ENCODE data around the gene AFF4.
"Not testable (repeated sequence)": the region's sequence is repeated elsewhere in the genome, so short reads cannot be mapped to it uniquely, and the experiment has no call there.

The AFF4 gene

DNA sequence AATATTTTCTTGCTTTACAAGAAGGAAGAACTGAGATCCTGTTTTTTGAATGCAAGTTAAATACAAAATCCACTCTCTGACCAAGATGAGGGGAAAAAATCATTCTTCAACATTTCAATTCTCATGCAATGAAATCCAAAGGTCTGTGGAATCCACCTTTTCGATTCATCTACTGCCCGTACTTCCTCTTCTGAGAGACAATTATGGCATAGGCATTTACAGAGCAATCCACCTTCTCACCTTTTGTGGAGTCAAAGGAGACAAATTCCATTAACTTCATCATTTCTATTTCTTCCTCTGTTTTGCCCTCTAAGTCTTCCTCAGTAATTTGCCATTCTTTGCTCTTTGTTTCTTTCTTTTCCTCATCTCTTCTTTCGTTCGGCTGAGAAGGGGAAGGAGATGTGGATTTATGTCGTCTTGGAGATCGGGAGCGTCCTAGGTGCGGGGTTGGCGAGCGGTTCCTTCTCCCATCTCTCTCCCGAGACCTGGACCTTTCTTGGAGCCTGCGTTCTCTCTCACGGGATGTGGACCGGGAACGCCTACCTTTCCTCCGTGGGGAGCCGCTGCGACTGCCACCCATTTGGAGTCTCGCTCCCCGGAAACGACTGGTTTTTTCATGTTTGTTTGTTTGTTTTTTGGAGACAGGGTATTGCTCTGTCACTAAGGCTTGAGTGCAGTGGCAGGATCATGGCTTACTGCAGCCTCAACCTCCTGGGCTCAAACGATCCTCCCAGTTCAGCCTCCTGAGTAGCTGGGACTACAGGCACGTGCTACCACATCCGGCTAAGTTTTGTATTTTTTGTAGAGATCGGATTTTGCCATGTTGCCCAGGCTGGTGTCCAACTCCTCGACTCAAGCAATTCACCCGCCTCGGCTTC lies 24.3 kb upstream of the AFF4 start:
- TF ChIP-seq, protein P1, sequence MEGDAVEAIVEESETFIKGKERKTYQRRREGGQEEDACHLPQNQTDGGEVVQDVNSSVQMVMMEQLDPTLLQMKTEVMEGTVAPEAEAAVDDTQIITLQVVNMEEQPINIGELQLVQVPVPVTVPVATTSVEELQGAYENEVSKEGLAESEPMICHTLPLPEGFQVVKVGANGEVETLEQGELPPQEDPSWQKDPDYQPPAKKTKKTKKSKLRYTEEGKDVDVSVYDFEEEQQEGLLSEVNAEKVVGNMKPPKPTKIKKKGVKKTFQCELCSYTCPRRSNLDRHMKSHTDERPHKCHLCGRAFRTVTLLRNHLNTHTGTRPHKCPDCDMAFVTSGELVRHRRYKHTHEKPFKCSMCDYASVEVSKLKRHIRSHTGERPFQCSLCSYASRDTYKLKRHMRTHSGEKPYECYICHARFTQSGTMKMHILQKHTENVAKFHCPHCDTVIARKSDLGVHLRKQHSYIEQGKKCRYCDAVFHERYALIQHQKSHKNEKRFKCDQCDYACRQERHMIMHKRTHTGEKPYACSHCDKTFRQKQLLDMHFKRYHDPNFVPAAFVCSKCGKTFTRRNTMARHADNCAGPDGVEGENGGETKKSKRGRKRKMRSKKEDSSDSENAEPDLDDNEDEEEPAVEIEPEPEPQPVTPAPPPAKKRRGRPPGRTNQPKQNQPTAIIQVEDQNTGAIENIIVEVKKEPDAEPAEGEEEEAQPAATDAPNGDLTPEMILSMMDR (IDR thresholded peaks at IDR 0.05; ENCODE audit: control insufficient read depth, insufficient read depth, low read depth, low read length, missing control alignments), result no peak
- DNase-seq (ENCODE audit: low read depth), result no peak
- no peak overlapping the region for H3K4me3 ChIP-seq (ENCODE audit: control insufficient read depth, low read depth, low read length)

DNA sequence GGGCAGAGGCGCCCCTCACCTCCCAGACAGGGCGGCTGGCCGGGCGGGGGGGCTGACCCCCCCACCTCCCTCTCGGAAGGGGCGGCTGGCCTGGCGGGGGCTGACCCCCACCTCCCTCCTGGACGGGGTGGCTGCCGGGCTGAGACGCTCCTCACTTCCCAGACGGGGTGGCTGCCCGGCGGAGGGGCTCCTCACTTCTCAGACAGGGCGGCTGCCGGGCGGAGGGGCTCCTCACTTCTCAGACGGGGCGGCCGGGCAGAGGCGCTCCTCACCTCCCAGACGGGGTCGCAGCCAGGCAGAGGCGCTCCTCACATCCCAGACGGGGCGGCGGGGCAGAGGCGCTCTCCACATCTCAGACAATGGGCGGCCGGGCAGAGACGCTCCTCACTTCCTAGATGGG lies 19.5 kb upstream of the AFF4 start:
- H3K4me3 ChIP-seq (ENCODE audit: control insufficient read depth, low read depth, low read length); DNase-seq (ENCODE audit: low read depth): not testable (repeated sequence)

DNA sequence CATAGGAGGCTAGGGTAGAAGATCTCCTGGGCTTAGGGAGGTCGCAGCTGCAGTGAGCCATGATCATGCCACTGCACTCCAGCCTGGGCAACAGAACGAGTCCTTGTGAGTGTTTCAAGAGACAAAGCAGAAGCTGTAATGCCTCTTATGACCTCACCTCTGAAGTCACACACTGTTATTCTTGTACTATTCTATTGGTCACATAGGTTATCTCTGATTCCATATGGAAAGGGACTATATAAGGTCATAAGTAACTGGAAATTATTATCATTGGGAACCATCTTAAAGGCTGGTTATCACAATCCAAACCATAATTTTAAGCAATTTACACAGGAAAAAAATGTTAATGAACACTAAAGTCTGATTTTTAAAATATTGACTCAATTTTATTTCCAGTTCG lies 17.9 kb upstream of the AFF4 start:
- no peak overlapping the region for H3K4me3 ChIP-seq (ENCODE audit: control insufficient read depth, low read depth, low read length)
- TF ChIP-seq, protein P1 (IDR thresholded peaks at IDR 0.05; ENCODE audit: control insufficient read depth, insufficient read depth, low read depth, low read length, missing control alignments), result no peak
- DNase-seq (ENCODE audit: low read depth), result no peak

DNA sequence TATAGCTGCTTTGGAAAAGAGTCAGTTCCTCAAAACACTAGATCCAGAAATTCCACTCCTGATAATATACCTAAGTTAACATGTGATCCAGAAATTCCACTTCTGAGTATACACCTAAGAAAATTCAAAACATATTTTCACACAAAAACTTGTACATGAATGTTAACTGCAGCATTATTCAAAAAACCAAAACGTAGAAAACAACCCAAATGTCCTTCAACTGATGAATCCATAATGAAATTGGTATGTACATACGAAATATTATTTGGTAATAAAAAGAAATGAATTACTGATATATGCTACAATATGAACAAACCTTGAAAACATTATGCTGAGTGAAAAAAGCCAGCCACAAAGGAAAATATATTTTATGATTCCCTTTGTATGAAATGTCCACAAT lies 16.5 kb upstream of the AFF4 start:
- DNase-seq (ENCODE audit: low read depth), result no peak
- H3K4me3 ChIP-seq (ENCODE audit: control insufficient read depth, low read depth, low read length), result no peak overlapping the region
- TF ChIP-seq, protein P1 (IDR thresholded peaks at IDR 0.05; ENCODE audit: control insufficient read depth, insufficient read depth, low read depth, low read length, missing control alignments), result no peak

DNA sequence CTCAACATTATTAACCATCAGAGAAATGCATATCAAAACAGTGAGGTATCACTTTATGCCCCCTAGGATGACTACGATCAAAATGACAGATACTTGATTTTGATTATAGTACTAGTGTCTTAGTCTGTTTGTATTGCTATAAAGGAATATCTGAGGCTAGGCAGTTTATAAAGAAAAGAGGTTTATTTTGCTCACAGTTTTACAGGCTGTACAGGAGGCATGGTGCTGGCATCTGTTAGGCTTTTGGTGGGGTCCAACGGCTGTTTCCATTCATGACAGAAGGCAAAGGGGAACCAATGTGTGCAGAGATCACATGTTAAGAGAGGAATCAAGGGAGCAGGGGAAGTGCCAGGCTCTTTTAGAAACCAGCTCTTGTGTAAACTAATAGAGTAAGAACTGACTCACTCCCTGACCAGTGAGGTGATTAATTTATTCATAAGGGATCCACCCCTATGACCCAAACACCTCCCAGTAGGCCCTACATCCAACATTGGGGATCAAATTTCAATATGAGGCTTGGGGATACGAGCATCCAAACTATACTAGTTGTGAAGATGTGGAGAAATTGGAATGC lies 16.0 kb upstream of the AFF4 start:
- H3K4me3 ChIP-seq (ENCODE audit: control insufficient read depth, low read depth, low read length), result no peak overlapping the region
- TF ChIP-seq, protein P1 (IDR thresholded peaks at IDR 0.05; ENCODE audit: control insufficient read depth, insufficient read depth, low read depth, low read length, missing control alignments), result no peak
- DNase-seq (ENCODE audit: low read depth), result no peak

DNA sequence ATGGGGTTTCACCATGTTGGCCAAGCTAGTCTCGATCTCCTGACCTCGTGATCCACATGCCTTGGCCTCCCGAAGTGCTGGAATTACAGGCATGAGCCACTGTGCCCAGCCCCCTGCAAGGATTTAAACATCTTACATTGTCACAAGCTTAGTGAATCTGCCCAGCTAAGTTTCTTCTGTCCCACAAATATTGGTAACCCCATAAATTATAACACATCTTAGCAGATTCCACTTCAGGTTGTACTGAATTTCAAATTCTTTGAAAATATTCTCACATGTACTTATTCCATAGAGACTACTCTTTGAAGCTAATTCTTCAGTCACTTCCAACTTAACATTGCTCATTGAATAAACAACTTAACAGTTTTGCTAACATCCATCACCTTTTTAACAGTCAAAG lies 13.4 kb upstream of the AFF4 start:
- TF ChIP-seq, protein P1 (IDR thresholded peaks at IDR 0.05; ENCODE audit: control insufficient read depth, insufficient read depth, low read depth, low read length, missing control alignments), result no peak
- no peak for DNase-seq (ENCODE audit: low read depth)

DNA sequence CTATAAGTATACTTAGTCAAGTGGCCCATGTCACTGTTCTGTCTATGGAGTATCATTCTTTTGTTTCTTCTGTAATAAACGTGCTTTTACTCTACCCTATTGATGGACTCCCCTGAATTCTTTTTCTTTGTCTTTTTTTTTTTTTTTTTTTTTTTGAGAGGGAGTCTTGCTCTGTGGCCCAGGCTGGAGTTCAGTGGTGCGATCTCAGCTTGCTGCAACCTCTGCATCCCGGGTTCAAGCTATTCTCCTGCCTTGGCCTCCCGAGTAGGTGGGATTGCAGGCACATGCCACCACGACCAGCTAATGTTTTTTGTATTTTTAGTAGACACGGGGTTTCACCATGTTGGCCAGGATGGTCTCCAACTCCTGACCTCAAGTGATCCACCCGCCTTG lies 9.0 kb upstream of the AFF4 start:
- H3K4me3 ChIP-seq (ENCODE audit: control insufficient read depth, low read depth, low read length); DNase-seq (ENCODE audit: low read depth): not testable (repeated sequence)

More for the DNA sequence above, 13.4 kb upstream of the AFF4 start:
- no peak overlapping the region for H3K4me3 ChIP-seq (ENCODE audit: control insufficient read depth, low read depth, low read length)

Measured in AG09309 (cell line).